GM13976 (cell line): ENCODE measurements around the gene ANKRD23.
"Not testable (repeated sequence)": the region's sequence is repeated elsewhere in the genome, so short reads cannot be mapped to it uniquely, and the experiment has no call there.

Experiments used
- DNase-seq: peaks from one replicate; pipeline ENCODE4 v3.0.0; 2012; ENCODE audit warnings: low spot score
- CTCF ChIP-seq: IDR thresholded peaks from 2 replicates; pipeline ENCODE4 v1.5.1; 2012; ENCODE audit warnings: borderline replicate concordance, mild to moderate bottlenecking; ENCODE audit not compliant: insufficient read depth; ENCODE audit errors: extremely low read depth, missing control alignments, control extremely low read depth
- in situ Hi-C: fragments of 300-500 bp; cut with MboI; formaldehyde crosslinking; loops from one replicate; pipeline ENCODE4 v1.12.0; 2022; ENCODE audit warnings: low sequenced_read_pairs, mixed read lengths, inconsistent platforms; ENCODE audit not compliant: unreplicated experiment

ANKRD23 gene

GRCh38 chr2:96866986-96867755, 23.4 kb upstream of the ANKRD23 start:
- no peak for DNase-seq
- TF ChIP-seq CTCF = no peak
- in situ Hi-C loops = no loop called here

- in situ Hi-C loops = no loop called here
- DNase-seq = no peak
Observed at GRCh38 chr2:96866586-96866985, 22.8 kb upstream of the ANKRD23 start.

GRCh38 chr2:96866149-96866548, 22.3 kb upstream of the ANKRD23 start:
- no peak for TF ChIP-seq CTCF
- no peak for DNase-seq
- in situ Hi-C loops = no loop called here

More at GRCh38 chr2:96866586-96866985, 22.8 kb upstream of the ANKRD23 start:
- no peak for TF ChIP-seq CTCF

- DNase-seq = no peak
- in situ Hi-C loops = no loop called here
- TF ChIP-seq CTCF = no peak
Observed at GRCh38 chr2:96865654-96866053, 21.8 kb upstream of the ANKRD23 start.

- no peak for DNase-seq
- no peak for TF ChIP-seq CTCF
- in situ Hi-C loops = no loop called here
Observed at GRCh38 chr2:96864343-96865091, 20.7 kb upstream of the ANKRD23 start.

GRCh38 chr2:96863575-96864342, 19.9 kb upstream of the ANKRD23 start:
- TF ChIP-seq CTCF = no peak
- no peak for DNase-seq
- in situ Hi-C loops = no loop called here

- DNase-seq, in situ Hi-C loops: not testable (repeated sequence)
Observed at GRCh38 chr2:96863056-96863455, 19.2 kb upstream of the ANKRD23 start.
